ENCODE results near the gene ID3.
"Not testable (repeated sequence)": the region's sequence is repeated elsewhere in the genome, so short reads cannot be mapped to it uniquely, and the experiment has no call there.

The ID3 gene

DNA sequence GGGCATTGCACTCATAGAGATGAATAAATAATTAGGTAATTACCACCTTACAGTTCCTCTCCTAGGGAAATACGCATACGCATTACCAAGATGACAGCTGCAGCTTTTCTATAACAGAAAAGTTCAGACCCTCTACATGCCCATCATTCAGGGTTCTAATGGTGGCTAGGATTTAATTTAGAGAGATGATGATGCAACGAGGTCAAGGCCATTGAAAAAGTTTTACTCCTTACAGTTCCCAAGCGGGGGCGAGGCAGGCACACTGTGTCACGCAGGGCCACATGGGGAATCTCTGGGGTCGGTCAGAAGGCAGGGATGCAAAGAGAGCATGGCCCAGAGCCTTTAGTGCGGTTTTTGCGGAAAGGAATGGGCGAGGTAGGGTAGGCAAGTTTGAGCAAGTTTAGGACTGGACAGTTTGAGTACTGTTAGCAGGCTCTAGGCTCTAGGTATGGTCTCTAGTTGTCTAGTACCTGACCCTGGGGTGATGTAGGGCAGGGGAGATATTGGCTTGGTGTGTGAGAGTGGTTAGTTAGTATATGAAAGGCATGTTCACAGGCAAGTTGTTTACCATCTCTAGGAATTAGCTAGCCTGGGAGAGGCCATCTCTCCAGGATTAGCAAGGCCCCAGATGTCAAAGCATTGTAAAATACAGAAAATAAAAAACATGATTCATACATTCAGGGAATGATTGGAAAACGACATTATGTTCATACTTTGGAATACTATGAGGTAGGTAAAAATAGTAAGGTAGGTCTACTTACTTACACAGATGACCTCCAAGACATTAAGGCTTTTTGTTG lies 29.6 kb upstream of the ID3 start:
- no peak for DNase-seq (ENCODE audit: low read depth)

DNA sequence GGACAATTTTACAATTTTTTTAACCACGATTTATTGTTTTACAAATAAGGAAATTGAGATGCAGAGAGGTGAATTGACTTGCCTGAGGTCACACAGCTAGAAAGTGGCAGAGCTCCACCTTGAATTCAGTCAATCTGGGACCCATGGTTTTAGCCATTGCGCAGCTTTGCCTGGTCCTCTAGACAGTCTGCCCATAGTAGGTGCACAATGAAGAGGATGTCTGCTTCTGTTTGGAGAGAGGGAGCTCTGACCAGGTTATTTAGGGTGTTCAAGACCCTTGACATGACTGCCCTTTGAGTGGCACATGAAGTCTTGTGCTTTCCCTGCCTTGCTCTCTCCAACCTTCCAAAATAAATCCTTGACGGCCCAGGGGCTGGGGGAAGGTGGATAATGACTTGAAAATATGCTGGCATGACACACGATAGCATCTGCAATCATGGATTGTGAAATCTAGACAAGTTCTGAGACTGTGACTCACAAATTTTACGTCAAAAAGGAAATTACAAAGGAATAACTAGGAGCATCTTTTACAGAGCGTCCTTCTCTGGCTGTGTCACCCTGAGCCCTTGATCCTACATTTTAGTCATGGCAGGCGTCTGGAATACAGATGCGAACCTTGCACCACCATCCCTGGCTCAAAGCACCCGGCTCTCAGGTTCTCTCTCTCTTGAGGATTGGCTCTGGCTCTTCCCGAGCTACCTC lies 26.2 kb upstream of the ID3 start:
- DNase-seq (ENCODE audit: low read depth), result no peak

GRCh38 chr1:23583727-23584126 lies 24.4 kb upstream of the ID3 start:
- DNase-seq (ENCODE audit: low read depth), result not testable (repeated sequence)

GRCh38 chr1:23582820-23583219 lies 23.5 kb upstream of the ID3 start:
- DNase-seq (ENCODE audit: low read depth), result no peak

DNA sequence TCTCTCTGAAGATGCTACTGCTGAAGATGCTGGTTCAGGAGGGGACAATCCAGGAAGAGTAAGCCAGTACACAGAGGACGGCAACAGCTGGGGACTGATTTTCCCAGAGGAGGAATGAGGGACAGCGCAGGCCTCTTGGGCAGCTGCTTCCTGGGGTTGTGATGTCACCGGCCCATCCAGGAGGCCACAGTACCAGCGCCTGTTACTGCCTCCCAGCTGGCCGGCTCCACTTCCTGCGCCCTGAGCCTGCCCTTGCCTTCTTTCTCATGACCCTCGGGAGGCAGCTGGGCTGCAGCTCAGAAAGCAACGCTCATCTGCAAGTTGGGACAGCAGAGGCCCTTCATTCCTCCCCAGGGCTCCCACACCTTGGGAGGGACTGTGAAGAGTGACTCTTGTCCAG lies 21.9 kb upstream of the ID3 start:
- no peak for DNase-seq (ENCODE audit: low read depth)

DNA sequence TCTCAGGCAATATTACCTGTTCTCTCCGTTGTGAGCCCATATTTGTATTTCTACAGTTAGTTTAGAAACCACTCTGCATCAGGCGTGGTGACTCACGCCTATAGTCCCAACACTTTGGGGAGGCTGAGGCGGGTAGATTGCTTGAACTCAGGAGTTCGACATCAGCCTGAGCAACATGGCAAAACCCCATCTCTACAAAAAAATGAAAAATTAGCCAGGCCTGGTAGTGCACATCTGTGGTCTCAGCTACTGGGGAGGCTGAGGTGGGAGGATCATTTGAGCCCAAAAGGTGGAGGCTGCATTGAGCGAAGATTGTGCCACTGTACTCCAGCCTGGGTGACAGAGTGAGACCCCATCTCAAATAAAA lies 19.7 kb upstream of the ID3 start:
- DNase-seq (ENCODE audit: low read depth), result no peak

- DNase-seq (ENCODE audit: low read depth), result no peak
Observed at GRCh38 chr1:23578311-23578996, 19.2 kb upstream of the ID3 start.

DNA sequence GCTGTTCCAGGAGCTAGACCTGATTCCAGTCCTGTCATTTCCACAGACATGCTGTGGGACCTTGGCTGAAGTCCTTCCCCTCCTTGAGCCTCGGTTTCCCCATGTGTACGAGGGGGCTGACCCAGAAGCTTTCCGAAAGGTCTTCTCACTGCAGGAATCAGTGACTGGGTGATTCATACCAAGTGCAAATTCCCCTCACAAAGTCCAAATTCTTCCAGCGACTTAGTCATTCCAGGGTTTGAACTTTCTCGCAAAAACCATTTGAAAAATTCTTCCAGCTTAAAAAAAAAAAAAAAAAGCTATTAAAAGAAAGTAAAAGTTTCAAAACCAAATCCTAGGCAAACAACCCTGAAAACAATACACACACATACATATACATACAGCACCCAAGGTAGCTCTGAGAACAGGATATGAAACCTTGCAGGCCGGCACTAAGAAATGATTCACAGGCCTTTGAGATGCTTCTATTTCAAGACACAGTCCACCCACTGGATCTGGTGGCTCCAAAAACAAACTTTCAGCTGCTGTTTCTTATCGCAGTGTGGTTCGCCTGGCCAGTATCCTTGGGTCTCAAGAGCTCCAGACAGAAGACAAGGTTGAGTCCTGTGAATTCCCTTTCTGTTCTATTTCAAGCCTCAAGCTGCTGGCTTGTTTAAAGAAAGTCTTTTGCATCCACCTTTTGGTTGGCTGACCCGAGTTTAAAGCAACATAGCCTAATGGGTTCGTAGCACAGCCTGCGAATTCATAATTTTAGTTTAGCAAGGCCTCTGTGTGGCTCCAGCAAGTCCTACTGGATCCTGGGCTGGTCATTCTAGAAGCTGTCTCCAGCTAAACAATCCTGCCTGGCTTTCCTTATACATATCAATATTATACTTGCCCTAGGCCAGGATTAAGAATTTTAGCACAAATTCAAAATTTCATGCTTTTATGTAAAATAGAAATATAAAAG lies 18.0 kb upstream of the ID3 start:
- DNase-seq (ENCODE audit: low read depth), result no peak

GRCh38 chr1:23576338-23577055 lies 17.2 kb upstream of the ID3 start:
- no peak for DNase-seq (ENCODE audit: low read depth)

DNA sequence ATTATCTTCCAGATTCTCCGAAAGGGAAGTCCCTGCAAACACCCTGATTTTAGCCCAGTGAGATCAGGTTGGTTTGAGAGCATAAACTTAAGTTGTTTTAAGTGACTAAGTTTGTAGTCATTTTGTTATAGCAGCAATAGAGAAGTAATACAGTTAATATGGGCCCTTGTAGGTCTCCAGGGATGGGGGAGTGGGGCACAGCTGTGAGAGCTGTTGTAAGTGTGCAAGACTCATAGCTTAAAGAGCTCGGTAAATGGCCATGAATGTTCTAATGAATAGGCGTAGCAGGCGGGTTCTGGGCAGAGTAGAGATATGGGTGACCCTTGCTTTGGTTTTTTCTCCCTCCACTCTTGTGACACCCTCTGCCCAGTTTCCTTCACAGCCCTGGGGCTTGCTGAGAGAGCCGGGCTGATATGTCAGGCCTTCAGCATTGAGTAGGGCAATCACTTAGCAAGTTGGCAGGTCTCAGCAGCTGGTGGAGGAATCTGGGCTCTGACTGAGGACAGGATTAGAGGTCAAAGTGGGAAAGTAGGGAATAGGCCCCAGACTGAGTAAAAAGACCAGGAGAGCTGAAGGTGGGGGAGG lies 16.0 kb upstream of the ID3 start:
- no peak for DNase-seq (ENCODE audit: low read depth)

GRCh38 chr1:23574265-23574754 lies 15.0 kb upstream of the ID3 start:
- DNase-seq (ENCODE audit: low read depth), result no peak

- no peak for DNase-seq (ENCODE audit: low read depth)
Observed at GRCh38 chr1:23573574-23574182, 14.4 kb upstream of the ID3 start.

DNA sequence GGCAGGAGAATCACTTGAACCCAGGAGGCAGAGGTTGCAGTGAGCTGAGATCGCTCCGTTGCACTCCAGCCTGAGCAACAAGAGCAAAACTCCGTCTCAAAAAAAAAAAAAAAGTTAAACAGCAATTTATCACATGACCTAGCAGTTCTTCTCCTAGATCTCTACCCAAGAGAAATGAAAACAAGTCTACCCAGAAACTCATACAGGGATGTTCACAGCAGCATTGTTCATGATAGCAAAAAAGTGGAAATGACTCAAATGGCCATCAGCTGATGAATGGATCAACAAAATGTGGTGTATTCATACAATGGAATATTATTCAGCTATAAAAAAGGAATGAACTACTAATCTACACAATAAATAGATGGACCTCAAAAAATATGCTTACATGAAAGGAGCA lies 12.2 kb upstream of the ID3 start:
- no peak for DNase-seq (ENCODE audit: low read depth)

GRCh38 chr1:23570001-23570691 lies 10.8 kb upstream of the ID3 start:
- DNase-seq (ENCODE audit: low read depth), result no peak

DNA sequence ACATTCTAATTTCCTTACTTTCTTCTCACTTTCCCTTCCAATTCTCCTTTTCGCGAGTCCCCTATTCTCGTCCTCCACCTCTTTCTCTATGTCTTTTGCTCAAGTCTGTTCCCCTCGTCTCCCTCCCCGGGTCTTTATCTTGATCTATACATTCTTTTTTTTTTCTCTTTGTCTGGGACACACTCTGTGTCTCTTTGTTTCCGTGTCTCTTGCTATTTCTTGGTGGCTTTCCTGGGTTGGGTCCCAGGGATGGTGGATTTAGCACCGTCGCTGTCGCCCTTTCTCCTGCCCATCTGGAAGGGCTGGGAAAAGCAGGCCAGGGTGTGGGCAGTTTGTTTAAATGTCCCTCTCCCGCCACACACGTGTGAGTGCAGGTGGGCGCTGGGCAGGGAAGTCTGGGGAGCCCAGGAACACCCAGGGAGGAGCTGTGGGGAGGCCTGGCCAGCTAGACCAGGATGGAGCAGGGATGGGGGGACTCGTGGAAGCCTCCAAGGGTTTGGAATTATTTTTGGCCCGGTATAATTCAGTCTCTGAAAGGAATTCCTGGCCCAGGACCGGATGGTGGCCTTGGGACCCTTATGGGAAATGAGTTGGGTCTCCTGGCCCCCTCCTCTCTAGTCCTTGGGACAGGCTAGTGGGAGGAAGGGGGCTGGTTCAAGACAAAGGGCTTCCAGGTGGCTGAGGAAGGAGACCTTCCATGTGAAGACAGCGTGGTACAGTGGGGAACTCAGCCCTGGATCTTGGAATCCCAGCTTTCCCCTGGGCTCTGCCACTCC lies 9.5 kb upstream of the ID3 start:
- no peak for DNase-seq (ENCODE audit: low read depth)

DNA sequence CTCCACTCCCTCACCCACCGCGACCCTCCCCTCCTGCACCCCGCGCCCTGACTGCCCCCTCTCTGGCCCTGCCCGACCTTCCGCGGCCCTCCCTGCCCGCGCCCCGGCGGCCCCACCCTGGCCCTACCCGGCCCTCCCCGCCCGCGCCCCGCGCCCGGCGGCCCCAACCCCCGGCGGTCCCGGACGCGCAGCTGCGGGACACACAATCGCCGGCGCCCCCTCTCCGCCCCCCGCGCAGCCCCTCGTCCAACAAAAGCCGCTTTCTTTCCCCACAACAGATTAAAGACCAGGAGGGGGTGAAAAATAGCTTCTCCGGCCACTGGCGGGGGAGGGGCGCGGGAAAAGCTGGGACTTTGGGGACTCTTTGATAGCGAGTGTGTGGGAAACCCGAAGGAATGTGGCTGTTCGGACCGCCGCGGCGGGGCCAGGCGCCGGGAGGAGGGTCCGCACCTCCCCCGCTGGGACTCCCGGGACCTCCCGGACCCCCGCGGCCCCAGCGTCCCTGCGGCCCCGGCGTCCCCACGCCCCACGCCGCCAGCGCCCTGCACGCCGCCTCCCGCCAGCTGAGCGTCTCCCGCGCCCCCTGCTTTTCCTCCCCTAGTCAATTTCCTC lies 8.8 kb upstream of the ID3 start:
- DNase-seq (ENCODE audit: low read depth), result no peak

DNA sequence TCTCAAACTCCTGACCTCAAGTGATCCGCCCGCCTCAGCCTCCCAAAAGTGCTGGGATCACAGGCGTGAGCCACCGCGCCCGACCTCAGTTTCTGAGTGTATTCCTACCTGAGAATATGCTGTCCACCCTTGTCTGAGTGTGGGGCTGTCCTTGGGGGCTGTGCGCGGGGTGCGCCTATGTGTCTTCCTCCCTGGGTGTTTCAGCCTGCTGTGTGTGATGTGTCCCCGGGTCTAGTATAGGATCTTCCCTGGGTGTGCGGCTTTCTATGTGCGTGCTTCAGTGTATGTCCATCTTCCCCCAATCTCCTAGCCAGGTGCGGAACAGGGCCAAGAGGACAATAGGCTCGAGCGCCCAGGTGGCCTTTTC lies 8.3 kb upstream of the ID3 start:
- no peak for DNase-seq (ENCODE audit: low read depth)

DNA sequence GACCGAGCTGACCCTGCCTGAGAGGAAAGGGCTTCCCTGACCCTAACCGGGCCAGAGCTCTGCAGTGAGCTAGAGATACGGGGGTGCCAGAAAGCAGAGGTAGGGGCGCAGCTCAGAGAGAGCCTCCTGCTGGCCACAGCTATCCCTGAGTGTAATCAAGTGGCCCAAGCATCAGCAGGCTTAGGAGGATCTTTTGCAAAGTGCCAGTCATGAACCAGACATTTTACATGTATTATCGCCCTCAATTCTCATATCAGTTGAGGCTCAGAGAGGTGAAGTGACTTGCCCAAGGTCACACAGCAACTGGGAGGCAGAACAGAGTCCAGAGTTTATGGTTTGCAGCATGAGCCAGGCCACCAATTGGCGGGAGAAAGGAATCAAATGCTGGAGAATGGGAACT lies 7.0 kb upstream of the ID3 start:
- DNase-seq (ENCODE audit: low read depth), result no peak

DNA sequence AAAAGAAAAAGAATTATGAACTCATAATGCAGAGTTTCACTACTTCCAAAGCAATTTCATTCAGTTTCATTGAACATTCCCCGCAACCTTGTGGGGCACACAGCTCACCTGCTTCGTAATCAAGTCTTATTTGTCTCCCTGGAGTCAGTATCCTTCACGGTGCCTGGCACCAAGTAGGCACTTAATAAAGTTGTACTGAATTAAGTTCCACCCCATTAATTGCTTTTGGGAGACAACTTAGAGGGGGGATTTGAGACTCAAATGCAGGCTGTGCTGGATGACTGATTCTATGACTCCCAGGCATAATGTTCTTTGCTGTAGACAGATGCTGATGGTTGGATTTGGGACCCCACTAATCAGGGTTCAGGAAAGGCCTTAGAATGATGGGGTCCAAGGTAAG lies 6.5 kb upstream of the ID3 start:
- DNase-seq (ENCODE audit: low read depth), result no peak

Data from activated T-helper 1 cell treated with Interleukin-2 at 50 U/mL for 16 hours (primary cell).